Measurements from ENCODE around the gene HDLBP. TPM values are rescaled to one million over a fixed set of nuclear protein-coding genes. Genes with fewer than 3 reads are reported as not detected.

The HDLBP gene
- total and polyA plus RNA-seq, 2 experiments from 2014 or later, result 613 to 711 TPM

DNA sequence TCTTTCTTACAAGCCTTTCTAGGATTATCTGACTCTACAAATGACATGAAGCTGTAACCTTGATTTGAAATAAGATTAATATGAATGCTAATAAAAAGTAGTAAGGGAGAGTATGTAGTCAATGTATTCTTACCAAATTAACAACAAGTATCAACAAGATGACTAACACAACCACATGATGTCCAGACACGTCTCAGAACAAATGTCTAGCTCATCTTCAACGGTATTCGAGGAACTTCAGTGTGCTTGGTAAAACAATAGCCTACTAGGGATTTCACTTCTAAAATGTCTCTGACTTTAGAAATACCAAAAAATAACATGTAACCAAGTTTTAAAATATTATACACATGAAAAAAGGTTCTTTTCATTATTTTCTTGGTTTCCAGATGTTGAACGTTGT, 3.4 kb downstream of the HDLBP start:
- Histone ChIP-seq H3K4me2 (ENCODE audit: unreplicated experiment) (no peak overlapping the region), H4K20me1 (ENCODE audit: insufficient read depth) (peaks cover 19% of the 10 kb centered on the region), H2AFZ (no peak overlapping the region), H3K9ac (no peak overlapping the region), H3K4me3 (no peak overlapping the region; the same call in 1 of the 2 replicates), H3K27me3 (replicated peaks; ENCODE audit: insufficient read depth) (no peaks in the 10 kb centered on the region), H3K36me3 (ENCODE audit: low read depth) (no peaks in the 10 kb centered on the region), H3K9me2 (ENCODE audit: insufficient read depth) (no peaks in the 10 kb centered on the region), H3K27ac (peak overlapping the region; percentile 48), H3K79me2 (ENCODE audit: insufficient read depth) (peaks cover 90% of the 10 kb centered on the region), H3K9me3 (ENCODE audit: low read depth) (no peaks in the 10 kb centered on the region), H3F3A (ENCODE audit: insufficient read depth) (peaks cover 46% of the 10 kb centered on the region), H3K4me1 (ENCODE audit: insufficient read depth) (peaks cover 43% of the 10 kb centered on the region)
- 32 to 40% methylated on average over 4 of the region's 4 CpGs for WGBS, 2 experiments (ENCODE audit: low coverage in 1 of 2, low lambda C conversion rate in 2 of 2, missing lambda C conversion rate in 2 of 2)
- TF ChIP-seq EZH2 (IDR thresholded peaks at IDR 0.05; ENCODE audit: insufficient read depth, poor library complexity, severe bottlenecking), result no peak
- peak; percentile 81 for DNase-seq
- in situ Hi-C loops (cut with MboI), result no loop called here

DNA sequence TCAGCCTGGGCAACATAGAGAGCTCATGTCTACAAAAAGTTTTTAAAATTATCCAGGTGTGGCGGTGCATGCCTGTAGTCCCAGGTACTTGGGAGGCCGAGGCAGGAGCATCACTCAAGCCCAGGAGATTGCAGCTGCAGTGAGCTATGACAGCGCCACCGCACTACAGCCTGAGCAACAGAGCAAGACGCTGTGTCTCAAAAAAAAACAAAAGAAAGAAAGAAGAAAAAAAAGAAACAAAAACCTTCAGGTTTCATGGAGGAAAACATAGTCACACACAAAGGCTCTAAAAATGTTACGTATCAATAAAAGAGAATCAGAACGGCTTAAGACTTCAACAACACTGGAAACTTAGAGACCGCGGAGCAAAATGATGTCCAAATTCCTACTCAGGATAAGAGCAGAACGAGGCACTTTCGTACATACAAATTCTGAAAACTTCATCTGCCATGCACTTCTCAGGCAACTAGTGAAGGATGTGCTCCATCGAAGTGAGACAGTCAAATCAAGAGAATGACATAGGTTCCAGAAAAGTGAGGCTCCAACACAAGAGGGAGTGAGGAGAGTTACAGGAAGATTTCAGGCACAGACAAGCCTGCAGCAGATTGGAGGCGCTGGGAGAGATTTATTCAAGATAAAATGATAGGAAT, 4.4 kb downstream of the HDLBP start:
- Histone ChIP-seq H3K9me2 (ENCODE audit: insufficient read depth) (no peaks in the 10 kb centered on the region), H3F3A (ENCODE audit: insufficient read depth) (peaks cover 46% of the 10 kb centered on the region), H2AFZ (no peak overlapping the region), H3K27me3 (replicated peaks; ENCODE audit: insufficient read depth) (no peaks in the 10 kb centered on the region), H3K4me3 (no peak overlapping the region), H3K79me2 (ENCODE audit: insufficient read depth) (peaks cover 90% of the 10 kb centered on the region), H3K9ac (no peak overlapping the region), H3K4me2 (ENCODE audit: unreplicated experiment) (no peak overlapping the region), H4K20me1 (ENCODE audit: insufficient read depth) (peaks cover 20% of the 10 kb centered on the region), H3K4me1 (ENCODE audit: insufficient read depth) (peaks cover 43% of the 10 kb centered on the region), H3K27ac (no peak overlapping the region), H3K9me3 (ENCODE audit: low read depth) (no peaks in the 10 kb centered on the region), H3K36me3 (ENCODE audit: low read depth) (no peaks in the 10 kb centered on the region)
- no peak for DNase-seq
- in situ Hi-C loops (cut with MboI), result no loop called here
- TF ChIP-seq EZH2phosphoT487 (IDR thresholded peaks at IDR 0.05; ENCODE audit: insufficient read depth, low read depth), result no peak
- TF ChIP-seq EZH2 (IDR thresholded peaks at IDR 0.05; ENCODE audit: insufficient read depth, poor library complexity, severe bottlenecking), result no peak
- WGBS, 2 experiments (ENCODE audit: low coverage in 1 of 2, low lambda C conversion rate in 2 of 2, missing lambda C conversion rate in 2 of 2), result 85 to 87% methylated on average over 13 of the region's 13 CpGs

DNA sequence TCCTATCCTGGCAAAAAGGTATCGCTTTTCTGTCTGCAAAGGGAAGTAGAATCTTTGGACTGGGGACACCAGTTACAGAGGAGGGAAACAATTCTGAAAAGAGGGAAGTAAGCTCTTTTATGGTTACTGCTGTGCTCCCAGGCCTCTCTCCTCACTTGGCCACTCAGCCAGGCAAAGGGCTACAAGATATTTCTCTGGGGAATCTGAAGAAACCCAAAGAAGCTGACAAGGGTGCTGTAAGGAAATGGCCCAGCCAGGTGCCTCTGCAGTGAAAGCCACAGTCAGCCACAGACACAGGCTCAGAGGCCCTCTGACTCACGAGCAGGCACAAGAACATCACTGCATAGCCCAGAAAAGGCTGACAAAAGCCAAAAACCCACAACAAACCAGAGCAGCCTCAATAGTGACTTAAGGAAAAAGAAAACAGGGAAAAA, 5.8 kb downstream of the HDLBP start:
- H3K27me3 ChIP-seq (replicated peaks; ENCODE audit: insufficient read depth), result no peaks in the 10 kb centered on the region
- H4K20me1 ChIP-seq (ENCODE audit: insufficient read depth), result peaks cover 23% of the 10 kb centered on the region
- peaks cover 46% of the 10 kb centered on the region for H3F3A ChIP-seq (ENCODE audit: insufficient read depth)
- H2AFZ ChIP-seq, result no peak overlapping the region
- H3K27ac ChIP-seq, result peak overlapping the region; percentile 55
- no peak overlapping the region for H3K4me2 ChIP-seq (ENCODE audit: unreplicated experiment)
- DNase-seq, result peak; percentile 80
- in situ Hi-C loops (cut with MboI), result no loop called here
- H3K9me3 ChIP-seq (ENCODE audit: low read depth), result no peaks in the 10 kb centered on the region
- TF ChIP-seq EZH2 (IDR thresholded peaks at IDR 0.05; ENCODE audit: insufficient read depth, poor library complexity, severe bottlenecking), result no peak
- no peak for TF ChIP-seq EZH2phosphoT487 (IDR thresholded peaks at IDR 0.05; ENCODE audit: insufficient read depth, low read depth)
- peak overlapping the region; percentile 32 for H3K9ac ChIP-seq
- H3K4me1 ChIP-seq (ENCODE audit: insufficient read depth), result peaks cover 43% of the 10 kb centered on the region
- WGBS, 2 experiments (ENCODE audit: low coverage in 1 of 2, low lambda C conversion rate in 2 of 2, missing lambda C conversion rate in 2 of 2), result 23 to 24% methylated on average over 2 of the region's 2 CpGs
- H3K79me2 ChIP-seq (ENCODE audit: insufficient read depth), result peaks cover 100% of the 10 kb centered on the region
- H3K4me3 ChIP-seq, result no peak overlapping the region
- no peaks in the 10 kb centered on the region for H3K9me2 ChIP-seq (ENCODE audit: insufficient read depth)
- H3K36me3 ChIP-seq (ENCODE audit: low read depth), result no peaks in the 10 kb centered on the region

DNA sequence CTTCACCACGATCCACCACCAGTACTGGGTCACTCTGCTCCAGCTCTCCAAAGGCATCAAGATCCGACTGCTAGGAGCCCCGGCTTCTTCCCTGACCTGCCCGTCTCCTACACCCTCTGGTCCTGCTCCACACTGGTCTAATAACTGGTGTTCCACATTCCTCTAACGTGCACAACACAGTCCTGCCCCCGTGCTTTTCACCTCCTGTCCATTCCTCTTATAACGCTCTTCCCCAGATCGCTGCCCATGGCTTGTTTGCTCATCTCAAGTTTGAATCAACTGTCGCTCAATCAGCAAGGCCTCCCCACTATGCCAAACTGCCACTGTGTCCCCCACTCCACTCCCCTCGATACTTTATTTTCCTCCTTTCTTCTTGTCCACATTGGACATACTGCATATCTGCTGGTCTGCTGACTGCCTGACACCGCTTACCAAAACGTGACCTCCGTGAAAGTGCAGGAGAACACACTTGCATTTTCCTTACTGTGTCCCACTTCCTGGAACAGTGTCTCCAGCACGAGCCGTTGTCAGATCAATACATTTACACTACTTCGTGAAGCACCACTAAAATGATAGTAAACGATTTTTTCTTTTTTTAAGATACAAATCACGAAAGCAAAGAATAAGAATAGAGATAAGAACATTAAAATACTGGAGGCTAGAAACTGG, 6.5 kb downstream of the HDLBP start:
- WGBS, 2 experiments (ENCODE audit: low coverage in 1 of 2, low lambda C conversion rate in 2 of 2, missing lambda C conversion rate in 2 of 2), result 89 to 90% methylated on average over 18 of the region's 18 CpGs

More for the DNA sequence above, 6.5 kb downstream of the HDLBP start:
- no peaks in the 10 kb centered on the region for H3K27me3 ChIP-seq (replicated peaks; ENCODE audit: insufficient read depth)
- peaks cover 40% of the 10 kb centered on the region for H3K4me1 ChIP-seq (ENCODE audit: insufficient read depth)
- no peaks in the 10 kb centered on the region for H3K9me2 ChIP-seq (ENCODE audit: insufficient read depth)
- no peak overlapping the region for H3K4me2 ChIP-seq (ENCODE audit: unreplicated experiment)
- H3K9ac ChIP-seq, result 0 out of 2 replicates have a peak overlapping the region, but pooled peaks have one; percentile 32
- TF ChIP-seq EZH2phosphoT487 (IDR thresholded peaks at IDR 0.05; ENCODE audit: insufficient read depth, low read depth), result no peak
- TF ChIP-seq EZH2 (IDR thresholded peaks at IDR 0.05; ENCODE audit: insufficient read depth, poor library complexity, severe bottlenecking), result no peak
- no peak overlapping the region for H3K4me3 ChIP-seq
- H3K79me2 ChIP-seq (ENCODE audit: insufficient read depth), result peaks cover 100% of the 10 kb centered on the region
- no peaks in the 10 kb centered on the region for H3K36me3 ChIP-seq (ENCODE audit: low read depth)
- H2AFZ ChIP-seq, result no peak overlapping the region
- DNase-seq, result no peak
- H3F3A ChIP-seq (ENCODE audit: insufficient read depth), result peaks cover 42% of the 10 kb centered on the region
- in situ Hi-C loops (cut with MboI), result no loop called here
- H3K9me3 ChIP-seq (ENCODE audit: low read depth), result no peaks in the 10 kb centered on the region
- H4K20me1 ChIP-seq (ENCODE audit: insufficient read depth), result peaks cover 31% of the 10 kb centered on the region
- 0 out of 2 replicates have a peak overlapping the region, but pooled peaks have one; percentile 55 for H3K27ac ChIP-seq
